A673 (cell line): ENCODE data around the gene UGGT2. TPM values are rescaled to one million over a fixed set of nuclear protein-coding genes. Genes with fewer than 3 reads are reported as not detected.

Experiments used
- BruUV-seq: library from RNA; stranded (reverse); fragments of 400-500 nt; replicated peaks from 2 replicates; lab custom pipeline; 2021; lab: Mats Ljungman, UMichigan
- CTCF ChIA-PET: fragments of 300-600 bp; sonication (Branson Sonifier 250); formaldehyde crosslinking; loops from one replicate; lab custom pipeline; 2022; ENCODE audit warnings: antibody characterized with exemption; lab: Charles Lee
- POLR2A ChIA-PET: fragments of 300-600 bp; sonication (Branson Sonifier 250); formaldehyde crosslinking; loops from one replicate; lab custom pipeline; 2022; ENCODE audit warnings: antibody characterized with exemption; ENCODE audit not compliant: low non-redundant PET; lab: Charles Lee
- DNase-seq: peaks from one replicate; pipeline ENCODE4 v3.0.0-alpha.2; 2015; ENCODE audit warnings: low spot score
- H3K27ac ChIP-seq: fragments of 200-600 bp; sonication (generic); 2 replicates; pipeline ENCODE4 v1.5.1; 2016; ENCODE audit warnings: mixed run types, low read depth, mild to moderate bottlenecking, mixed read lengths, antibody characterized with exemption, low read length; ENCODE audit not compliant: poor library complexity, severe bottlenecking
- H3K27me3 ChIP-seq: fragments of 200-600 bp; sonication (generic); replicated peaks from 2 replicates; pipeline ENCODE4 v1.6.1; 2017; ENCODE audit warnings: mixed run types, low read depth, mild to moderate bottlenecking, mixed read lengths, antibody characterized with exemption, low read length; ENCODE audit not compliant: insufficient read depth, poor library complexity
- H3K36me3 ChIP-seq: fragments of 200-600 bp; sonication (generic); 2 replicates; pipeline ENCODE4 v1.6.1; 2016; ENCODE audit warnings: mixed run types, mild to moderate bottlenecking, mixed read lengths, antibody characterized with exemption, low read length; ENCODE audit not compliant: insufficient read depth, poor library complexity, severe bottlenecking
- H3K4me1 ChIP-seq: fragments of 200-600 bp; sonication (generic); 2 replicates; pipeline ENCODE4 v1.6.1; 2017; ENCODE audit warnings: mixed run types, mild to moderate bottlenecking, mixed read lengths, antibody characterized with exemption, low read length; ENCODE audit not compliant: insufficient read depth, poor library complexity, severe bottlenecking
- H3K4me3 ChIP-seq: fragments of 200-600 bp; sonication (generic); 2 replicates; pipeline ENCODE4 v1.5.1; 2016; ENCODE audit warnings: low read depth, mixed run types, mild to moderate bottlenecking, mixed read lengths, low read length; ENCODE audit not compliant: poor library complexity, severe bottlenecking
- H3K9me3 ChIP-seq: fragments of 200-600 bp; sonication (generic); 2 replicates; pipeline ENCODE4 v1.6.1; 2016; ENCODE audit warnings: mixed run types, low read depth, mild to moderate bottlenecking, mixed read lengths, antibody characterized with exemption, low read length; ENCODE audit not compliant: poor library complexity, severe bottlenecking
- CTCF ChIP-seq: fragments of 300-800, 200-600 bp; sonication (generic); conservative IDR thresholded peaks from 2 replicates; pipeline ENCODE4 v1.5.1; 2017; ENCODE audit warnings: low read depth, mild to moderate bottlenecking, antibody characterized with exemption, low read length, moderate library complexity, mixed read lengths
- EZH2 ChIP-seq: fragments of 200-600 bp; sonication (generic); IDR thresholded peaks from 2 replicates; pipeline ENCODE4 v1.6.1; 2017; ENCODE audit warnings: borderline replicate concordance, low read depth, mild to moderate bottlenecking, mixed read lengths, antibody characterized with exemption, low read length; ENCODE audit not compliant: poor library complexity, severe bottlenecking
- intact Hi-C: fragments of 100-400 bp; cut with micrococcal nuclease; formaldehyde crosslinking; loops from one replicate; pipeline ENCODE4 v1.10.0; 2022; ENCODE audit not compliant: unreplicated experiment
- total RNA-seq: library from RNA; stranded (reverse); gene quantifications from 2 replicates; pipeline ENCODE4 v1.2.3, GENCODE V29; 2021

The UGGT2 gene
- total RNA-seq, 1 experiment from 2014 or later, result 10.1 TPM

GRCh38 chr13:96044238-96044637 is 9.0 kb downstream of the UGGT2 start:
- Histone ChIP-seq H3K4me1 (no peaks in the 10 kb centered on the region), H3K27ac (no peak overlapping the region), H3K4me3 (no peak overlapping the region), H3K9me3 (no peaks in the 10 kb centered on the region), H3K27me3 (no peaks in the 10 kb centered on the region), H3K36me3 (no peaks in the 10 kb centered on the region)
- POLR2A ChIA-PET, result no interaction called here
- TF ChIP-seq EZH2 (no peak), CTCF (no peak)
- no peak for DNase-seq
- intact Hi-C loops, result no loop called here
- CTCF ChIA-PET, result no interaction called here
- BruUV-seq, result no TSS peak

GRCh38 chr13:96041326-96042110 is 11.7 kb downstream of the UGGT2 start:
- Histone ChIP-seq H3K36me3 (no peaks in the 10 kb centered on the region), H3K27ac (no peak overlapping the region), H3K4me3 (no peak overlapping the region), H3K9me3 (no peaks in the 10 kb centered on the region), H3K4me1 (no peaks in the 10 kb centered on the region), H3K27me3 (no peaks in the 10 kb centered on the region)
- BruUV-seq, result no TSS peak
- no peak for DNase-seq
- intact Hi-C loops, result no loop called here
- POLR2A ChIA-PET, result no interaction called here
- no peak for TF ChIP-seq EZH2
- no peak for TF ChIP-seq CTCF
- CTCF ChIA-PET, result no interaction called here

GRCh38 chr13:96036515-96036914 is 16.7 kb downstream of the UGGT2 start:
- Histone ChIP-seq H3K4me3 (no peak overlapping the region), H3K27me3 (no peaks in the 10 kb centered on the region), H3K36me3 (no peaks in the 10 kb centered on the region), H3K4me1 (no peaks in the 10 kb centered on the region), H3K27ac (no peak overlapping the region), H3K9me3 (no peaks in the 10 kb centered on the region)
- intact Hi-C loops, result no loop called here
- no TSS peak for BruUV-seq
- no peak for DNase-seq
- POLR2A ChIA-PET, result no interaction called here
- CTCF ChIA-PET, result no interaction called here
- TF ChIP-seq CTCF (no peak), EZH2 (no peak)
